B cell (primary cell): Measurements from ENCODE around the gene SFXN1. TPM values are rescaled to one million over a fixed set of nuclear protein-coding genes. Genes with fewer than 3 reads are reported as not detected.

Experiments
- ATAC-seq: fragments of 200-7000 bp; cut with Tn5 transposase; one replicate; pipeline ENCODE4 v1.10.0; 2021; ENCODE audit warnings: low read depth, mild to moderate bottlenecking, moderate number of reproducible peaks, moderate library complexity
- CTCF ChIA-PET: fragments of 350-600 bp; sonication (Branson Sonifier 250); formaldehyde crosslinking; loops from one replicate; lab custom pipeline; 2021; ENCODE audit warnings: antibody characterized with exemption, inconsistent platforms; lab: Charles Lee
- POLR2A ChIA-PET: fragments of 350-600 bp; sonication (Branson Sonifier 250); formaldehyde crosslinking; loops from one replicate; lab custom pipeline; 2021; ENCODE audit warnings: antibody characterized with exemption; lab: Charles Lee
- DNase-seq: peaks from one replicate; pipeline ENCODE4 v3.0.0; 2013
- H2AFZ ChIP-seq: 2 replicates; pipeline ENCODE4 v1.6.1; 2012; ENCODE audit warnings: mild to moderate bottlenecking, low read depth, low read length; ENCODE audit not compliant: insufficient read depth, poor library complexity, severe bottlenecking
- H3K27ac ChIP-seq, 2 donors: 1 replicate in 1 of 2; 2 replicates in 1 of 2; pipeline ENCODE4 v1.5.1; 2012 to 2013; ENCODE audit warnings: low read length in 2 of 2, mild to moderate bottlenecking in 2 of 2, moderate library complexity in 1 of 2
- H3K27me3 ChIP-seq, 4 experiments: fragments of 200-600 bp in 1 of 4; sonication (generic) in 1 of 4; replicated peaks in 1 of 4; 1 replicate in 2 of 4; 2 replicates in 2 of 4; pipeline versions ENCODE4 v1.6.1 to v1.7.0; 2013 to 2016; ENCODE audit warnings: low read length in 3 of 4, mild to moderate bottlenecking in 2 of 4, mixed read lengths in 1 of 4, moderate library complexity in 1 of 4; ENCODE audit not compliant: insufficient read depth in 4 of 4, control insufficient read depth in 3 of 4; ENCODE audit errors: control extremely low read depth in 1 of 4
- H3K36me3 ChIP-seq, 2 experiments: replicated peaks in 1 of 2; 1 replicate in 1 of 2; 2 replicates in 1 of 2; pipeline versions ENCODE4 v1.6.1 to v1.7.1; 2013; ENCODE audit warnings: low read length in 1 of 2; ENCODE audit not compliant: insufficient read depth in 2 of 2, control insufficient read depth in 1 of 2; ENCODE audit errors: control extremely low read depth in 1 of 2, extremely low read depth in 1 of 2
- H3K4me1 ChIP-seq, 2 donors: fragments of 200-600 bp in 1 of 2; sonication (generic) in 1 of 2; 1 replicate in 1 of 2; 2 replicates in 1 of 2; pipeline versions ENCODE4 v1.5.1 to v1.6.1; 2013 to 2017; ENCODE audit warnings: low read length in 2 of 2; ENCODE audit not compliant: control insufficient read depth in 2 of 2, insufficient read depth in 2 of 2
- H3K4me2 ChIP-seq: replicated peaks from 2 replicates; pipeline ENCODE3; 2012; ENCODE audit warnings: mild to moderate bottlenecking, low read depth, low read length; ENCODE audit not compliant: poor library complexity, severe bottlenecking
- H3K4me3 ChIP-seq, 5 experiments: fragments of 200-600 bp in 1 of 5; sonication (generic) in 1 of 5; 1 replicate in 3 of 5; 2 replicates in 2 of 5; pipeline versions ENCODE4 v1.5.1 to v1.7.0; 2011 to 2016; ENCODE audit warnings: low read length in 4 of 5, mild to moderate bottlenecking in 4 of 5, low read depth in 2 of 5, control low read depth in 1 of 5, moderate library complexity in 1 of 5; ENCODE audit not compliant: insufficient read depth in 1 of 5; ENCODE audit errors: control extremely low read depth in 1 of 5, extremely low read depth in 1 of 5
- H3K79me2 ChIP-seq: fragments of 200-600 bp; sonication (generic); one replicate; pipeline ENCODE4 v1.6.0; 2016; ENCODE audit warnings: low read length; ENCODE audit not compliant: control insufficient read depth, insufficient read depth
- H3K9ac ChIP-seq: fragments of 200-600 bp; sonication (generic); 2 replicates; pipeline ENCODE4 v1.6.1; 2017; ENCODE audit warnings: mild to moderate bottlenecking, low read length, moderate library complexity
- H3K9me3 ChIP-seq, 3 donors: one replicate each; pipeline versions ENCODE4 v1.6.1 to v1.7.1; 2013; ENCODE audit warnings: low read length in 2 of 3; ENCODE audit not compliant: control insufficient read depth in 2 of 3, insufficient read depth in 1 of 3; ENCODE audit errors: control extremely low read depth in 1 of 3
- H4K20me1 ChIP-seq: 2 replicates; pipeline ENCODE4 v1.6.0; 2012; ENCODE audit warnings: mild to moderate bottlenecking, low read length; ENCODE audit not compliant: insufficient read depth, control insufficient read depth, poor library complexity, severe bottlenecking
- H3K27ac Mint-ChIP-seq: one replicate; pipeline ENCODE4 v1.8.0; 2021; ENCODE audit warnings: mixed read lengths
- H3K27me3 Mint-ChIP-seq: one replicate; pipeline ENCODE4 v1.8.0; 2021; ENCODE audit warnings: mixed read lengths
- H3K4me1 Mint-ChIP-seq: one replicate; pipeline ENCODE4 v1.8.0; 2021; ENCODE audit warnings: mixed read lengths
- H3K4me3 Mint-ChIP-seq: one replicate; pipeline ENCODE4 v1.8.0; 2021; ENCODE audit warnings: mixed read lengths
- H3K9me3 Mint-ChIP-seq: one replicate; pipeline ENCODE4 v1.8.0; 2022; ENCODE audit warnings: mixed read lengths; ENCODE audit not compliant: insufficient read depth
- CTCF ChIP-seq: fragments of 200-600 bp; IDR thresholded peaks from one replicate; pipeline ENCODE4 v1.8.0; 2022; ENCODE audit warnings: antibody characterized with exemption, mild to moderate bottlenecking
- EZH2 ChIP-seq: IDR thresholded peaks from 2 replicates; pipeline ENCODE4 v1.6.1; 2012; ENCODE audit warnings: borderline replicate concordance, low read depth, mild to moderate bottlenecking, moderate library complexity, low read length; ENCODE audit not compliant: insufficient read depth, poor library complexity, severe bottlenecking
- WGBS: methylation state at CpG from one replicate; pipeline ENCODE4 v1.1.5; 2013; ENCODE audit warnings: missing lambda C conversion rate; ENCODE audit not compliant: insufficient coverage; 5-methylcytosine and 5-hydroxymethylcytosine counted together
- intact Hi-C: fragments of 100-400 bp; cut with micrococcal nuclease; formaldehyde crosslinking; loops from one replicate; pipeline ENCODE4 v1.10.0; 2022
- polyA plus RNA-seq: library from polyadenylated mRNA; depleted of rRNA; stranded (reverse); fragments of >200 nt; gene quantifications from 2 replicates; pipeline ENCODE4 v1.2.3, GENCODE V29; 2012
- total RNA-seq, 2 donors: library from RNA; stranded (reverse); fragments of 120-200 nt in 1 of 2; gene quantifications; 1 replicate in 1 of 2; 2 replicates in 1 of 2; pipeline versions ENCODE4 v1.2.3 to v1.2.4, GENCODE V29; 2013 to 2022

Gene SFXN1
- total and polyA plus RNA-seq, 2 donors (not counting 1 experiment from before 2014, with no cell fraction given) = 16.4 to 30.5 TPM

DNA sequence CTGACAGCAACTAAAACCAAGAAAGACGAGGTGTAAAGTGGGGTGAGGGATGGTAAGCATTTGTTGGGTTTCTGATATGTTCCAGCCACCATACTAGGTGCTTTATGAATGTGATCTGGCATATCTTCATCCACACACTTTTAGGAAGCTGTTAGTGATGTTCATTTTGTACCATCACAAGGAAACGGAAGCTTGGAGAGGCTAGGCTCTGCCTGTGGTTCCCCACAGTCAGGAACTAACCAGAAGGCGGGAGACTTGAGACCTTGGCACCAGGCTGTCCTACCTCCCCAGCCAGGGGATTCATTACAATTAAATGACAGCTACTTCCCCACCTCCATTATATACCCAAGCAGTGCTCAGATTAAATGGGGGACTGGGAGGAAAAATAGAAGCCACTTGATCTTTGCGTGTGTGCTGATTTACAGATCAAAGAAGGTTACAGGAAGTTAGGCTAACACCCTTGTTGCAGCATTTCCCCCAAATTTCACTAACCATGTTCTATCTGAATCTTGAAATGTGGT is 43.0 kb downstream of the SFXN1 start:
- ChIA-PET POLR2A (no interaction called here), CTCF (interaction anchor here (2.1 kb wide), 1 partner anchor 9 kb away, joined by 4 read pairs; no protein-coding TSS in a partner anchor)
- H3K36me3 ChIP-seq = peaks cover 4 to 55% of the 10 kb centered on the region in 2 experiments
- no peaks in the 10 kb centered on the region for H3K27me3 ChIP-seq
- H3K4me3 ChIP-seq = no peak overlapping the region
- no peak overlapping the region for H3K27ac ChIP-seq
- no peak overlapping the region for H3K4me2 ChIP-seq
- Mint-ChIP-seq H3K9me3 (peaks cover 8% of the 10 kb centered on the region), H3K27me3 (no peaks in the 10 kb centered on the region), H3K4me3 (no peak overlapping the region), H3K27ac (no peak overlapping the region), H3K4me1 (no peaks in the 10 kb centered on the region)
- WGBS = no CpG with 5 or more reads among the region's 4 CpGs
- intact Hi-C loops = no loop called here
- TF ChIP-seq CTCF (no peak), EZH2 (no peak)
- H3K9ac ChIP-seq = no peak overlapping the region
- no peak overlapping the region for H2AFZ ChIP-seq
- no peak for DNase-seq
- H3K79me2 ChIP-seq = no peaks in the 10 kb centered on the region
- H3K4me1 ChIP-seq = no peaks in the 10 kb centered on the region
- no peaks in the 10 kb centered on the region for H4K20me1 ChIP-seq
- peaks cover 3 to 7% (median 4%) of the 10 kb centered on the region in 3 donors for H3K9me3 ChIP-seq
- ATAC-seq = no peak

DNA sequence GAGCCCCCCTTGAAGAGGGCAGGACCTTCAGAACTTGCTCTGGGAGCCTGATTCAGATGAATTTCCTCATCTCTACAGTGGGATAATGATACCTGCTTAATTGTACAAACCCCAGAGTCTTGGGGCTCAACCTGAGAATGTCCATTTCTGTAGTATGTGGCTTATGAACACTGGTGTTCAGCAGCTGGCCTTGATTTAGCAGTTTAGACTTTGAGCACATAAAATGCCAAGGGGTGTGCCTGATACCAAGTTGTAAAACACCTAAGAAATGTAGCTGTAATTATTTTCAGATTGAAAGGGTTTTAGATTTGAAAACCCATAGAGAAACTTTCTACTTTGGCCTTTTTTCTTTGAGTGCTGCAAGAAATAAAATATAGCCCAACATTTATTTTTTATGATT is 44.9 kb downstream of the SFXN1 start:
- H3K79me2 ChIP-seq = no peaks in the 10 kb centered on the region
- H3K27me3 ChIP-seq = no peaks in the 10 kb centered on the region
- Mint-ChIP-seq H3K9me3 (peaks cover 3% of the 10 kb centered on the region), H3K27ac (no peak overlapping the region), H3K4me3 (no peak overlapping the region), H3K27me3 (no peaks in the 10 kb centered on the region), H3K4me1 (no peaks in the 10 kb centered on the region)
- H3K4me3 ChIP-seq = no peak overlapping the region
- H3K4me1 ChIP-seq = no peaks in the 10 kb centered on the region
- peaks cover 0 to 4% (median 2%) of the 10 kb centered on the region in 3 donors for H3K9me3 ChIP-seq
- no peak overlapping the region for H2AFZ ChIP-seq
- no peak overlapping the region for H3K4me2 ChIP-seq
- no peak for TF ChIP-seq EZH2
- no peak for TF ChIP-seq CTCF
- POLR2A ChIA-PET = no interaction called here
- no peaks in the 10 kb centered on the region for H4K20me1 ChIP-seq
- peaks cover 9 to 53% of the 10 kb centered on the region in 2 experiments for H3K36me3 ChIP-seq
- H3K27ac ChIP-seq = no peak overlapping the region
- DNase-seq (no peak), ATAC-seq (no peak)
- intact Hi-C loops = no loop called here
- no peak overlapping the region for H3K9ac ChIP-seq
- CTCF ChIA-PET = interaction anchor here (1.2 kb wide), 1 partner anchor 11 kb away, joined by 3 read pairs; no protein-coding TSS in a partner anchor
